ENCODE data around the gene PCDH18. TPM values are rescaled to one million over a fixed set of nuclear protein-coding genes. Genes with fewer than 3 reads are reported as not detected.

The PCDH18 gene
- polyA plus RNA-seq, 1 experiment = 122 TPM

GRCh38 chr4:137476345-137476744, 55.9 kb downstream of the PCDH18 start:
- Histone ChIP-seq H3K36me3 (ENCODE audit: control insufficient read depth, insufficient read depth, low read length) (no peaks in the 10 kb centered on the region), H3K4me3 (ENCODE audit: low read depth, low read length) (no peak overlapping the region), H3K27me3 (ENCODE audit: control insufficient read depth, insufficient read depth, low read length) (no peaks in the 10 kb centered on the region)
- ChIA-PET CTCF (no interaction called here), POLR2A (no interaction called here)
- no peak for DNase-seq (ENCODE audit: low read depth)
- no peak for TF ChIP-seq CTCF (IDR thresholded peaks at IDR 0.05; ENCODE audit: insufficient read depth, low read depth, low read length)

DNA sequence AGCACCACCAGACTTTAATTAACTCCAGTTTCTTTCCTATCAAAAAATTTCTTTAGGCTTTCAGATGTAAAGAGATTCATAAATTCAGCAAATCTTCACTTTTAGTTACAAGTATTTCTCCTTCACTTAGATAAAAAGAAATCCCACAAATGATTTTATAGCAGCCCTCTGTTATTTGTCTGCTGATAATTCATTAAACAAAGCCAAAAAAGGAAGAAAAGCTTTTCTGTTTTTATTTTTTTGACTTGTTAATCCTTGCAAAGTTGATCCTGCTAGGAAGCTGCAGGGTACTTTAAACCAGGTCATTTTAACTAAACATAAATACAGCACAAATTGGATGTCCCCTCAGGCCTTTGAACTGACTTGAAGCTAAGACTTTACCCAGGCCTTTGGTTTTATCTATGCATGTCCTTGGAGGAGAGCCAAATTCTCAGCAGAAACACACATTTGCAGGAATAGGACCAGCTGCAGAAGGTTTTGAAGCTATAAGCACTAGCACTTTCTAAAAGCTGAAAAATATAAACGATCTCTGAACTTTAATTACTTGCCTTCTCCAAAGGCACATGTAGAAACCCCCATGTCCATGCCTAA, 57.5 kb downstream of the PCDH18 start:
- CTCF ChIA-PET = interaction anchor here (0.6 to 1.4 kb wide), 5 partner anchors 9 to 181 kb away, joined by 3 read pairs; no protein-coding TSS in a partner anchor
- Histone ChIP-seq H3K36me3 (ENCODE audit: control insufficient read depth, insufficient read depth, low read length) (no peaks in the 10 kb centered on the region), H3K4me3 (ENCODE audit: low read depth, low read length) (no peak overlapping the region), H3K27me3 (ENCODE audit: control insufficient read depth, insufficient read depth, low read length) (no peaks in the 10 kb centered on the region)
- DNase-seq (ENCODE audit: low read depth) = no peak
- TF ChIP-seq CTCF (IDR thresholded peaks at IDR 0.05; ENCODE audit: insufficient read depth, low read depth, low read length) = no peak
- POLR2A ChIA-PET = interaction anchor here (0.6 kb wide), 1 partner anchor 280 kb away, joined by 4 read pairs; no protein-coding TSS in a partner anchor

GRCh38 chr4:137471895-137472294, 60.4 kb downstream of the PCDH18 start:
- POLR2A ChIA-PET = no interaction called here
- CTCF ChIA-PET = no interaction called here

GRCh38 chr4:137471461-137471860, 60.8 kb downstream of the PCDH18 start:
- no peaks in the 10 kb centered on the region for H3K27me3 ChIP-seq (ENCODE audit: control insufficient read depth, insufficient read depth, low read length)
- H3K36me3 ChIP-seq (ENCODE audit: control insufficient read depth, insufficient read depth, low read length) = no peaks in the 10 kb centered on the region
- H3K4me3 ChIP-seq (ENCODE audit: low read depth, low read length) = no peak overlapping the region
- ChIA-PET CTCF (no interaction called here), POLR2A (no interaction called here)
- no peak for DNase-seq (ENCODE audit: low read depth)
- TF ChIP-seq CTCF (IDR thresholded peaks at IDR 0.05; ENCODE audit: insufficient read depth, low read depth, low read length) = no peak

More at GRCh38 chr4:137471895-137472294, 60.4 kb downstream of the PCDH18 start:
- Histone ChIP-seq H3K27me3 (ENCODE audit: control insufficient read depth, insufficient read depth, low read length) (no peaks in the 10 kb centered on the region), H3K4me3 (ENCODE audit: low read depth, low read length) (no peak overlapping the region), H3K36me3 (ENCODE audit: control insufficient read depth, insufficient read depth, low read length) (no peaks in the 10 kb centered on the region)
- no peak for TF ChIP-seq CTCF (IDR thresholded peaks at IDR 0.05; ENCODE audit: insufficient read depth, low read depth, low read length)
- DNase-seq (ENCODE audit: low read depth) = peak; percentile 11

- ChIA-PET POLR2A (no interaction called here), CTCF (no interaction called here)
- no peak for DNase-seq (ENCODE audit: low read depth)
- H3K4me3 ChIP-seq (ENCODE audit: low read depth, low read length) = no peak overlapping the region
- no peak for TF ChIP-seq CTCF (IDR thresholded peaks at IDR 0.05; ENCODE audit: insufficient read depth, low read depth, low read length)
- H3K27me3 ChIP-seq (ENCODE audit: control insufficient read depth, insufficient read depth, low read length) = no peaks in the 10 kb centered on the region
- no peaks in the 10 kb centered on the region for H3K36me3 ChIP-seq (ENCODE audit: control insufficient read depth, insufficient read depth, low read length)
Observed at GRCh38 chr4:137470806-137471205, 61.5 kb downstream of the PCDH18 start.
